ENCODE measurements around the gene THUMPD3. TPM values are rescaled to one million over a fixed set of nuclear protein-coding genes. Genes with fewer than 3 reads are reported as not detected.

The THUMPD3 gene
- total and polyA plus RNA-seq, 7 donors: 40.0 to 70.5 (median 55.0) TPM

DNA sequence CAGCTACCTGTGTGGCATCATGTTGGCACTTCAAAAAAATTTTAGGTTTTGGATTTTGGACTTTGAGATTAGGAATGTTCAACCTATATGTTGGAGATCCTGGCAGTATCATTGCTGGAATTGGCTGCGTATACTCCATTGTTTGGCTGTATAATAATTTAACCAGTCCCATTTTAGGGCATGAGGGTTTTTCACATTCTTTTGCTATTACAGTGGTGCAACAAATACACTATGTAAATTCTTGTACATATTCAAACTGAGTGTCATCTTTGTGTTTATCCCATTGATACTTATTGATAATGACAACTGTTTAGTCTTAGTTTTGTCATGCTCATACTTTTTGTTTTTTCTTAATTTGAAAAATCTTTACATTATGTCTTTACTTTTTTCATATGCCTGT lies 6.7 kb downstream of the THUMPD3 start:
- no peaks in the 10 kb centered on the region for H3K9me3 ChIP-seq
- 93 to 100% (median 95%) methylated on average over 1 of the region's 1 CpG for WGBS, 3 donors
- H3K36me3 ChIP-seq (ENCODE audit: insufficient read depth in 1 of 2, low read depth in 1 of 2): peaks cover 14 to 100% of the 10 kb centered on the region in 2 donors
- no peak for DNase-seq
- no peak for ATAC-seq
- no peak overlapping the region for H3K4me3 ChIP-seq
- no peak for TF ChIP-seq CTCF (IDR thresholded peaks at IDR 0.05)
- H3K4me1 ChIP-seq: peaks cover 5% of the 10 kb centered on the region
- intact Hi-C loops (cut with DNase I): no loop called here
- no peak overlapping the region for H3K27ac ChIP-seq
- H3K27me3 ChIP-seq (ENCODE audit: insufficient read depth in 3 of 3, low read length in 2 of 3): no peaks in the 10 kb centered on the region

DNA sequence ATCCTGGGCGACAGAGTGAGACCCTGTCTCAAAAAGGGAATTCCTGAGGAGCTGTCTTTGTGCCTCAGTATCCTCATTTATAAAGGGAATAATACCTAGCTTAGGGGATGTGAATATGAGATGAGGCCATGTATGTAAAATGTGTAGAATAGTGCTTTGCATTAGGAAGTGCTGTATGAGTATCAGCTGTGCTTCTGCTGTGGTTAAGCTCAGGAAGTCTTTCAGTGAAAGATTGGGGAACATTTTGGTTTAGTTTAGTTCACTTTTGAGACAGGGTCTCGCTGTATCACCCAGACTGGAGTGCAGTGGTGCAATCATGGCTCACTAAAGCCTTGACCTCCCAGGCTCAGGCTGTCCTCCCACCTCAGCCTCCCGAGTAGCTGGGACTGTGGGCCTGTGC lies 10.6 kb downstream of the THUMPD3 start:
- WGBS, 3 donors: 87 to 95% (median 92%) methylated on average over 3 of the region's 3 CpGs
- Histone ChIP-seq H3K36me3 (ENCODE audit: insufficient read depth in 1 of 2, low read depth in 1 of 2) (peaks cover 27 to 100% of the 10 kb centered on the region in 2 donors), H3K4me1 (no peaks in the 10 kb centered on the region), H3K9me3 (no peaks in the 10 kb centered on the region), H3K27ac (no peak overlapping the region), H3K4me3 (no peak overlapping the region), H3K27me3 (ENCODE audit: insufficient read depth in 3 of 3, low read length in 2 of 3) (no peaks in the 10 kb centered on the region)
- no peak for ATAC-seq
- TF ChIP-seq CTCF (IDR thresholded peaks at IDR 0.05): no peak
- intact Hi-C loops (cut with DNase I): no loop called here
- no peak for DNase-seq

DNA sequence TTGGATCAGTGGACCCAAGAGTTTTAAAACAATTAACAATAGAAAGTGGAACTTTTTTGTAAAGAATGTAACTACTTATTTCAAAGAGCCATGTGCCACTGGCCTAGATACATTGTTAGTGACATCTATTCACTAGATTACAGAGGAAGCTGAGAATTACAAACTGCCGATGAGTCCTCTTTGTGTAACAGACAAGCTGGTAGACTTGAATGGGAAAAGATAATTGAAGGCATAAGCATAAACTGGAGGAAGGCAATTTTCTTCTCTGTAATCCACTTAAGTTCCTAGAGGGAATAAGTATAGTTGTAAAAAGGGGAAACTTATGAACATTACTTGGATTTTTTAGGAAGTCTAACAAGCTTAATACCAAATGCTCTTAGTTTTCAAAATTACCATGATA lies 15.1 kb downstream of the THUMPD3 start:
- WGBS, 3 donors: 93 to 100% (median 94%) methylated on average over 1 of the region's 1 CpG
- no peak for ATAC-seq
- intact Hi-C loops (cut with DNase I): no loop called here
- Histone ChIP-seq H3K9me3 (no peaks in the 10 kb centered on the region), H3K27me3 (ENCODE audit: insufficient read depth in 3 of 3, low read length in 2 of 3) (no peaks in the 10 kb centered on the region), H3K4me1 (peaks cover 5% of the 10 kb centered on the region), H3K27ac (no peak overlapping the region), H3K4me3 (no peak overlapping the region), H3K36me3 (ENCODE audit: insufficient read depth in 1 of 2, low read depth in 1 of 2) (peaks cover 30 to 96% of the 10 kb centered on the region in 2 donors)
- no peak for TF ChIP-seq CTCF (IDR thresholded peaks at IDR 0.05)
- DNase-seq: no peak

DNA sequence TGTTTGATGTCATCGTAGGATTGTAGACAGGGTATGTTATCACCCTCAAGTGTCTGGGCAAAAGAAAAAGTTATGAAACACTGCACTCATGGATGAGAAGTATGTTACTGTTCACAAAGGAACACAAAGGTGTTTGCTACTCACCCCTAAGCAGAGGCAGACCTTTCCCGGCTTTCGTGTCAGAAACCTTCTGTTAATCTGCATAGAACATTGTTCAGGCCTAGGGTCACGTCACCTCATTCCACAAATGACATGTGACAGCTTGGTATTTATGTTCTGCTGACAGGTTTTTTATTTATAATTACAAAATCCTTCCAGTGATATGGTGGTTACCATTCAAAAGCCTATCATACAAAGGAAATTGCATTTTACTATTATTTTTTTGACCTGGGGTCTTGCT lies 16.5 kb downstream of the THUMPD3 start:
- Histone ChIP-seq H3K27me3 (ENCODE audit: insufficient read depth in 3 of 3, low read length in 2 of 3) (no peaks in the 10 kb centered on the region), H3K4me3 (no peak overlapping the region), H3K36me3 (ENCODE audit: insufficient read depth in 1 of 2, low read depth in 1 of 2) (peaks cover 30 to 96% of the 10 kb centered on the region in 2 donors), H3K27ac (no peak overlapping the region), H3K9me3 (no peaks in the 10 kb centered on the region), H3K4me1 (peaks cover 13% of the 10 kb centered on the region)
- no peak for DNase-seq
- no peak for TF ChIP-seq CTCF (IDR thresholded peaks at IDR 0.05)
- WGBS, 3 donors: 35 to 51% (median 37%) methylated on average over 4 of the region's 4 CpGs
- ATAC-seq: peak; percentile 40 to 71 (median 47)
- intact Hi-C loops (cut with DNase I): no loop called here

DNA sequence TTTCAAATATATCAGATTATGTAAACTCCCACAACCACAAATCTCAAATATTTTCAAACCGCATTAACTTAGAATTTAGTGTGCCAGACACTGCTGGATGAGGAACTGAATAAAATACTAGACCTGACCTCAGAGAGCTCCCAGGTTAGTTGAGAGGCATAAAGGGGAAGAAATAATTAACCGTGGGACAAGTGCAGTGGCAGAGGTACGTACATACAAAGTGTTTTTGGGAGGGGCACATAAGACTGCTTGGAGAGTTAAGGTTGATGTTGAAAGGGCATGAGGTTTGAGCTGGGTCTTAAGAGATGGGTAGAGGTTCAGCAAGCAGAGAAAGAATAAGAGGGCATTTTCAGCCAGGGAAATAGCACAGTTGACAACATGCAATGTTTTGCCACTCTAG lies 17.2 kb downstream of the THUMPD3 start:
- no peak overlapping the region for H3K4me3 ChIP-seq
- no peak overlapping the region for H3K27ac ChIP-seq
- no peak for TF ChIP-seq CTCF (IDR thresholded peaks at IDR 0.05)
- intact Hi-C loops (cut with DNase I): no loop called here
- 77 to 89% (median 86%) methylated on average over 3 of the region's 3 CpGs for WGBS, 3 donors
- H3K36me3 ChIP-seq (ENCODE audit: insufficient read depth in 1 of 2, low read depth in 1 of 2): peaks cover 27 to 96% of the 10 kb centered on the region in 2 donors
- H3K4me1 ChIP-seq: peaks cover 13% of the 10 kb centered on the region
- DNase-seq (no peak), ATAC-seq (no peak)
- no peaks in the 10 kb centered on the region for H3K27me3 ChIP-seq (ENCODE audit: insufficient read depth in 3 of 3, low read length in 2 of 3)
- H3K9me3 ChIP-seq: no peaks in the 10 kb centered on the region

Data from psoas muscle (tissue), 8 donors.